GM19240 (cell line): ENCODE results near the gene TM4SF18.
"Not testable (repeated sequence)": the region's sequence is repeated elsewhere in the genome, so short reads cannot be mapped to it uniquely, and the experiment has no call there.

Experiments
- DNase-seq: peaks from one replicate; pipeline ENCODE4 v3.0.0; 2011; ENCODE audit warnings: low spot score; ENCODE audit not compliant: insufficient read length

Gene TM4SF18

DNA sequence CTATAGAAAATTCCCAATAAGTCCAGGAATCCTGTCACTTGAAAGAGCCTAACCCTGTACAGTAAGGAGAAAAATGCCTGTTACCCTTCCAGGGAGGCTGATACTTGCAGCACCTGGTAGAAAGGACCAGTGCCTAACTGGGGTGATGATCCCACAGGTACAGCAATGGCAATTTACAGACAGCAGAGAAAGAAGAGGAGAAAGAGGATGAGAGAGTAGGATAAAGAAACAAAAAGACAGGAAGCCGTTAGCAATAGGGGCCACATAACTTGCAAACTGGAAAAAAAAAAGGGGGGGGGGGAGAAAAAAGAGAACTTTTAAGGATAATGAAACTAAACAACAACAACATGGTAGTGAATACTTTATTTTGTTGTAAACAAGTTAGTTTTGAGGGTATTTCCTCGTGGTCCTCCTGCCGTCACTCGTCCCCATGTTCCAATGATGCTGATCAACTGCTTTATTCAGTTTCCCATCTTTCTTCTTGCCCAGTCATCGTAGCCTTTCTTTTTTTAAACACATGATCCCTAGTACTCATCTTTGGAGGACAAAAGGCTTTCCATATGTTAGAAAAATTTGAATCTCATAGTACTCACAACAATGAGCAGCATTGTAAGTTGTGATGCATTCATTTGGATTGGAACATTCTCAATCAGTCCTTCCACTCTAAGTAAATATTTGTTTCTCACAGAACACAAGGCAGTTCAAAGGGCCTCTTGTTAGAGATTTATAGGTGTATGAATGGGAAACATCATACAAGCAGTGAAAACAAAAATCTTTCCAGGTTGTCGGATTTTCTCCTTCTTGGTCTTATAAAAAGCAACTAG lies 35.5 kb upstream of the TM4SF18 start:
- DNase-seq = no peak

- DNase-seq = no peak
These were observed 34.8 kb upstream of the TM4SF18 start for GRCh38 chr3:149368201-149368673.

DNA sequence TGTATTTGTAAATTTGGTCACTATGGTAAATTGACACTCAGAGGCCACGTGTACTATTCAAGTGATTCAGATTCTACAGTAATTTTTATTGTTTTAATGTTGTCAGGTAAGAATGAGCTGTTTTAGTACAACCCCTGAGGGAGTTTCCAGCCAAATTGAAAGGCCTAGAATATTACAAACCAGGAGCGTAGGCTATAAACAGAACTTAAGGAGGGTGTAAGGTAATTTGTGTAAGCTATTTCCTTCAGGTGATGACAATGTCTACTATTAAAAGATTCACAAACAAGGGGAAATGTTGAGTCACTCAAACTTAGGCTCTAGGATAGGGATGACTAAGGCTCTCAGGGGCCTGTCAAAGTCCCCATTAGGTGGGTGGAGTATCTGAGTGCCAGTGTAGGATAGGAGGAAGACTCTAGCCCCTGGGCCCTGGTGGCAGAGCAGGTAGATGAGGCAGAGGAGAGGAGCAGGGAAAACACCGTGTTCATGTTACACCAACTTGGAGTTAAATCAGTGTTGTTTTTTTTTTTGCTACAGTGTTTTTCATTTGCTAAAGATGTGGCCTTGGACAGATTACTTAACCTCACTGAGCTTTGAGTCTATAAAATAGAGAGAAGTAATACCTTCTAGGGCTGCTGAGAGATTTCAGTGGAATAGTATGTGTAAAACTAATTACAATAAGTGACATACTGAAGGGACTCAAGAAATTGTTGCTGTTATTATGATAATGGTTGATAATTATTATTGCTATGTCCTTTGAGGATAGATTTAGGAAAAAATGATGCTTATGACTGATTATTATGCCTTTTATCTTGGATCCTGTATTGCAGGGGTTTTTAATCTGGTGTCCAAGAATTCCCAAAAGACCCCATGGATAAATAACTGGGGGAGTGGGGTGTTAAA lies 33.8 kb upstream of the TM4SF18 start:
- no peak for DNase-seq

DNA sequence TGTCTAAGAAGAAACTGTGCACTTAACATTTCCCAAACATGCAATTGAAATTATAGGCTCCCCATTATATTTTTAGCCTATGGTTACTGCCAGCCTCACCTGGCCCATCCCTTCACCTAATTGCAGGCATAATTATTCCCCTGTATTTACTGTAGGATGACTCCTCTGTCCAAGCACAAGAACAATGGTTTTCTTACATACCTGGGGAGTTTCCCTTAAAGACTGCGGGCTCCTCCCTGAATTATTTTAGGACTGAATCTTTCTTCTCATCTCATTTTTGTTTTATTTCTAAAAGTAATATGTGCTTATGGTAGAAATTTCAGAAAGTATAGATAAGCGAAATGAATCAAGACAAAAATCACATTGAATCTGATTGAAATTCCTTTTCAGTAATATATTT lies 32.6 kb upstream of the TM4SF18 start:
- no peak for DNase-seq

- DNase-seq = no peak
These were observed 31.2 kb upstream of the TM4SF18 start for GRCh38 chr3:149364624-149365023.

GRCh38 chr3:149363053-149363452 lies 29.6 kb upstream of the TM4SF18 start:
- DNase-seq = no peak

- no peak for DNase-seq
These were observed 28.9 kb upstream of the TM4SF18 start for GRCh38 chr3:149362366-149362765.

DNA sequence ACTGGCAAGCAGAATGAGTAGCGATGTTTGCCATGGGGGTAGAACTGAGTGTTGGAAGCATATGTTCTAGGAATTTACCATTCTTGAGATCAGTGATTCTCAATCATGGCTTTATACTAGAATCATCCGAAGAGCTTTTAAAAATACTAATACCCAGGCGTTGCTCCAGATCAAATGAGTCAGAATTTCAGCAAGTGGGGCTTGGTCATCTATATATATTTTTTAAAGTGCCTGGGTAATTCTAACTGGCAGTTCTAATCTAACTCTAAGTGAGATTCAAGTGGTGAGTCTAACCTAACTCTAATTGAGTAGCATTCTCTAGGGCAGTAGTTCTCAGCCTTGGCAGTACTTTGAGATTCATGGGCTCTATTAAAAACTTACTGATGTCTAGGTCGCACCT lies 23.2 kb upstream of the TM4SF18 start:
- no peak for DNase-seq

DNA sequence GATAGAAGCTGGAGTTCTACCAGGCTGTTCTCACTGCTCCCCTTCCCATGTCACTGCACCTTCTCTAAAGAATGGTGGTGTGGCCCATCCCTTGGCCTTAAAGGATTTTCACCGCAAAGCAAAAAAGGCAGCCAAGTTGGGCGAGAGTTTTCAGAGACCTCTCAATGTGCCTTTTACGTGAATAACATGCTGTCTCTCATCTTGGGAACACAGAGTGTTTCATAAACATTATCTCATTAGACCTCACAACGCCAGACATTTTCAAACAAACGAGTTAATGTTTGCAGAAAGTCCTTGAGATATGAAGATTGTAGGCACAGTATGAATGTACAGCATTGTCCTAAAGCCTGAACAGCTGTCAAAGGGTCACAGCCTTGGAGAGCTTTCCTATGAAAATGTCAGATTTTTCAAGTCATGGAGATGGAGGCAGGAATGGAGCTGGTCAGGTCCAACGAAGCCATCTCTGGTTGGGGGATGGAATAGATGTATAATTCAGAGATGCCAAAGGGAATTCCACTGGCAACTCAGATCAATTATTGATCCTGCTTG lies 22.7 kb upstream of the TM4SF18 start:
- DNase-seq = no peak

GRCh38 chr3:149353581-149354184 lies 20.2 kb upstream of the TM4SF18 start:
- DNase-seq = no peak

- peak; percentile 41 for DNase-seq
These were observed 19.1 kb upstream of the TM4SF18 start for GRCh38 chr3:149352556-149352955.

GRCh38 chr3:149343951-149344350 lies 10.5 kb upstream of the TM4SF18 start:
- DNase-seq = no peak

DNA sequence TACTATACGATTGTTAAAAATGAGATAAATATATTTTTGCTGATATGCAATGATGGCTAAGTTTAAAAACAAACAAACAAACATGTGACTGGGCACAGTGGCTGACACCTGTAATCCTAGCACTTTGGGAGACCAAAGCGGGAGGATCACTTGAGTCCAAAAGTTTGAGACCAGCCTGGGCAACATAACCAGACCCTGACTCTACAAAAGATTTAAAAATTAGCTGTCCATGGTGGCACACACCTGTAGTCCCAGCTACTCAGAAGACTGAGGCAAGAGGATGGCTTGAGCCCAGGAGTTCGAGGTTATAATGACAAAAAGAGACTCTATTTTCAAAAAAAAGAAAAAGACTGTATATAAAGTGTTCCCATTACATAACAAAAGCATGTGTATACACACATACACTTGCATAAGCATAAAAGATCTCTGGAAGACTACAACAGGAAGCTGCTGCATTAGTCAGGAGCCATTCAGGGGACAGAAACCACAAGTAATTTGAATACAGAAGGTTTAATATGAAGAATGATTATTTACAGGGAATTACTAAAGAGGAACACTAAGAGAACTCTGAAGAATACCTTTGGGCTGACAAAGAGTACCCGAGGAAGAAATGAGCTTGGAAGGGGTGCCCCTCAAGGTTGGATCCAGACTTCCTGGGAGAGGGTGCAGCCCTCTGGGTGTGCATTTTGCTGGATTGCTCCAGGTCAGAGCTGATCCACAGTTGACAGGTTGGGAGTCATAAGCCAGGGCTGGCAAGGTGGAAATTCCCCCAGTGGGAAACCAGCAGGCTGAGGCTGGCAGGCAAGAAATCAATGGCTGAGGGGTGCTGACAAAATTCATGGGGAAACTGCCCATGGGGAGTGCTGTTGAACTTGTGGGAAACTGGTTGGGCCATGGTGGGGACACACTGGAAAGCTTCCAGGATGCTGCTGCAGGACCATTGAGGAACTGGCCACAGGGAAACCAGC lies 9.3 kb upstream of the TM4SF18 start:
- DNase-seq = no peak

GRCh38 chr3:149340310-149340933 lies 7.0 kb upstream of the TM4SF18 start:
- no peak for DNase-seq

GRCh38 chr3:149339931-149340309 lies 6.5 kb upstream of the TM4SF18 start:
- DNase-seq = no peak

- DNase-seq = not testable (repeated sequence)
These were observed 4.0 kb upstream of the TM4SF18 start for GRCh38 chr3:149337486-149337885.

GRCh38 chr3:149336925-149337324 lies 3.5 kb upstream of the TM4SF18 start:
- DNase-seq = no peak

DNA sequence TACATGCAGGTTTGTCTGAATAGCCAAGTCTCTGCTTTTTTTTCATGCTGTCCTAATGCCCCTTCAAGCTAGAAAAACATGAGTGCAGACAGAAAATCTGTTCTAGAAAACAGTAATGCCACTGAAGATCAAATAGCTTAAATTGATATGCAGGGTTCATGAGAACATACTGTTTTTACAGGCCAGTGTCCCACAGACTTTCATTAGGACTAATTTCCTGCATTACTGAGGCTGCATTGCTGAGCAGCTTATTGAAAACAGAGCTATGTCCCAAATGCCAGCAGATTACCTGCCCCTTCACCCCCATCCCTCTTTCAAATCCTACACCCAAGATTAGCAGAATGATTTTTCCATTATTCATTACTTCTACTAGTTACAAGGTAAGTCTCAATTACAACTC lies 665 bp downstream of the TM4SF18 start:
- DNase-seq = no peak

- DNase-seq = no peak
These were observed 1.1 kb downstream of the TM4SF18 start for GRCh38 chr3:149332227-149332765.

GRCh38 chr3:149331396-149331795 lies 2.0 kb downstream of the TM4SF18 start:
- DNase-seq = no peak
